Activated CD4-positive, alpha-beta T cell treated with anti-CD3 and anti-CD28 coated beads, Interleukin-2, amount 10 ng/mL, durations not matched to agents 24 days and 14 days (primary cell): Measurements from ENCODE around the gene DMRT1. TPM values are rescaled to one million over a fixed set of nuclear protein-coding genes. Genes with fewer than 3 reads are reported as not detected.
"Not testable (repeated sequence)": the region's sequence is repeated elsewhere in the genome, so short reads cannot be mapped to it uniquely, and the experiment has no call there.

Source experiments
- DNase-seq: peaks from one replicate; pipeline ENCODE4 v3.0.0; 2022
- H3K27ac Mint-ChIP-seq: one replicate; pipeline ENCODE4 v1.8.0; 2022; ENCODE audit warnings: mild to moderate bottlenecking, mixed read lengths
- H3K27me3 Mint-ChIP-seq: one replicate; pipeline ENCODE4 v1.8.0; 2022; ENCODE audit warnings: mixed read lengths
- H3K36me3 Mint-ChIP-seq: one replicate; pipeline ENCODE4 v1.8.0; 2022; ENCODE audit warnings: low read depth, mild to moderate bottlenecking, mixed read lengths
- H3K4me1 Mint-ChIP-seq: one replicate; pipeline ENCODE4 v1.8.0; 2021; ENCODE audit warnings: mixed read lengths
- H3K4me3 Mint-ChIP-seq: one replicate; pipeline ENCODE4 v1.8.0; 2022; ENCODE audit warnings: mild to moderate bottlenecking, moderate library complexity, mixed read lengths
- H3K9me3 Mint-ChIP-seq: one replicate; pipeline ENCODE4 v1.8.0; 2021; ENCODE audit warnings: mixed read lengths
- intact Hi-C: fragments of 100-400 bp; cut with micrococcal nuclease; formaldehyde crosslinking; loops from one replicate; pipeline ENCODE4 v1.15.1; 2023
- total RNA-seq: library from RNA; stranded (reverse); gene quantifications from 2 replicates; pipeline ENCODE4 v1.2.3, GENCODE V29; 2022

The DMRT1 gene
- total RNA-seq, 1 donor from 2014 or later, result not detected

DNA sequence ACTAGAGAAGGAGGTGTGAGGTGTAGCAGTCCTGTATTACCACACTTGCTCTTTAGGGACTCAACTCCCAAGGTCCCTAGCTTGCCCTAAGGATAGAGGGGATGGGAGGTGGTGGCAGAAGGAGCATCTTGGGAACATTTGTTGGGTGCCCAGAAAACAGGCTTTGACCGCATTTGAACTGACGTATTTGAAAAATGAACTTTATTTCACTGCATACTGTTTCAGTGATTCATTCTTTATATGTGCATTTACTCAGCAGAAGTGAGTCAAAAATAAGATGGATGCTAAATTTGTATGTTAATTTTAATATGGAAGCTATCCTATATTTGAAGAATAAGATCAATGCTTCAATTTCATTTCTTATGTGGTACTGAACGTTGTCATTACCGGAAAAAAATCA is 153.7 kb downstream of the DMRT1 start:
- intact Hi-C loops, result no loop called here
- H3K9me3 Mint-ChIP-seq, result no peaks in the 10 kb centered on the region
- H3K4me3 Mint-ChIP-seq, result no peak overlapping the region
- peaks cover 7% of the 10 kb centered on the region for H3K27me3 Mint-ChIP-seq
- DNase-seq, result no peak
- H3K27ac Mint-ChIP-seq, result no peak overlapping the region
- H3K4me1 Mint-ChIP-seq, result peaks cover 5% of the 10 kb centered on the region
- no peaks in the 10 kb centered on the region for H3K36me3 Mint-ChIP-seq

DNA sequence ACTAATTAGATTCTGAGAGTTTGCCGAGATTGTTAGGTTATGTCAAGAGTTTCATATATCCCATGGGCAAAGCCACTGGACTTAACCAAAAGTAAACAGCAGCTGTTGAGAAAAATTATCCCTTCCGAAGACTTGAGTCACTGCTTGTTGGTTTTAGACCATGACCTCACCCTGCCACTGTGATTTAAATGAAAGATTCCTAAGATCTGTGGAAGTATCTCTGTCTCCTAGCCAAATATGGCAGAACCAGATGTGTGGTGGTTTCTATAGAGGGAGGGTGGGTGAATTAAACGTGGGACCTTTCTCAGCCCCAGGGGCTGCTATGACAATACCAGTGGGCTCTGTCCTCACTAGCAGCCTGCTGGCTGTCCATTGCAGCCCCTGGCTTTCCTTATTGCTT is 154.3 kb downstream of the DMRT1 start:
- H3K27ac Mint-ChIP-seq, result no peak overlapping the region
- H3K27me3 Mint-ChIP-seq, result peaks cover 7% of the 10 kb centered on the region
- no peak overlapping the region for H3K4me3 Mint-ChIP-seq
- no peaks in the 10 kb centered on the region for H3K9me3 Mint-ChIP-seq
- DNase-seq, result no peak
- intact Hi-C loops, result no loop called here
- no peaks in the 10 kb centered on the region for H3K36me3 Mint-ChIP-seq
- H3K4me1 Mint-ChIP-seq, result peaks cover 5% of the 10 kb centered on the region

DNA sequence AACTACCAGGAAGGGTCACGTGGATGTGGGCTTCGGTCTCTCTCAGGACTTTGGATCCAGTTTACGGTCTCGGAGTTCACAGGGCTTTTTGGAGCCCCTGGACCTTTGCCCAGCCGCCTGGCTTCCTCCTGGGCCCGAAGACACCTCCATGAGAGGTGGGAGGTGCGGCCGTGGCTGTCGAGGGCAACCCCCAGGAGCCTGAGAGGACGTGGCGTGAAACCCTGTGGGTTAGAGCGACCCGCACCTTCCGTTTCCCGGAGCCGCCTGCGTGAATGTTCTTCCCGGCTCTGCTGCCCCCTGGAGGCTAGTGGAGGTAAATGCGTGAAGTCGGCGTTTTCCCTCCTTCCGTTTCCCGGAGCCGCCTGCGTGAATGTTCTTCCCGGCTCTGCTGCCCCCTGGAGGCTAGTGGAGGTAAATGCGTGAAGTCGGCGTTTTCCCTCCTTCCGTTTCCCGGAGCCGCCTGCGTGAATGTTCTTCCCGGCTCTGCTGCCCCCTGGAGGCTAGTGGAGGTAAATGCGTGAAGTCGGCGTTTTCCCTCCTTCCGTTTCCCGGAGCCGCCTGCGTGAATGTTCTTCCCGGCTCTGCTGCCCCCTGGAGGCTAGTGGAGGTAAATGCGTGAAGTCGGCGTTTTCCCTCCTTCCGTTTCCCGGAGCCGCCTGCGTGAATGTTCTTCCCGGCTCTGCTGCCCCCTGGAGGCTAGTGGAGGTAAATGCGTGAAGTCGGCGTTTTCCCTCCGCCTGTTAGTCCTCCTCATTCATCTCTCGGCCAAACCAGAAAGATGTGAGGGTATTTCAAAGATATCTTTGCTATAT is 157.0 kb downstream of the DMRT1 start:
- H3K36me3 Mint-ChIP-seq, result not testable (repeated sequence)

DNA sequence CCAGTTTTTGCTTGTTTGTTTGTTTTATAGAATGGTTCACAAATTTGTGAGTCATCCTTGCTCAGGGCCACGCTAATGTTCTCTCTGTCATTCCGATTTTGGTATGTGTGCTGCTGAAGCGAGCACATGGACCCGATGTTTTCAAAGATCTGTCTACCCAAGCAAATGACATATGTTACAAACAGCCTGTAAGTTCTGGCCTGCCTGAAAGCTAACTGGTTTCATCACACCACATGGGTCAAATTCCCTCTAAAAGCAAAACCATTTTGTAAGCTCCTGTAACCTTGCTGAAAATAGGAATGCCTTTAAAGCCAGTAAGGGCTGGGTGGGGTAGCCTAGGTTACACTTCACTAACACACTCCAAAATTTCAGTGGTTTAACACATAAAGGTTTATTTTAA is 160.3 kb downstream of the DMRT1 start:
- Mint-ChIP-seq H3K9me3 (no peaks in the 10 kb centered on the region), H3K27me3 (no peaks in the 10 kb centered on the region), H3K4me3 (no peak overlapping the region), H3K4me1 (peaks cover 3% of the 10 kb centered on the region), H3K27ac (no peak overlapping the region), H3K36me3 (no peaks in the 10 kb centered on the region)
- intact Hi-C loops, result no loop called here
- no peak for DNase-seq

More for the DNA sequence above, 157.0 kb downstream of the DMRT1 start:
- H3K9me3 Mint-ChIP-seq, H3K27ac Mint-ChIP-seq, H3K27me3 Mint-ChIP-seq, H3K4me3 Mint-ChIP-seq, DNase-seq, H3K4me1 Mint-ChIP-seq, intact Hi-C loops: not testable (repeated sequence)

DNA sequence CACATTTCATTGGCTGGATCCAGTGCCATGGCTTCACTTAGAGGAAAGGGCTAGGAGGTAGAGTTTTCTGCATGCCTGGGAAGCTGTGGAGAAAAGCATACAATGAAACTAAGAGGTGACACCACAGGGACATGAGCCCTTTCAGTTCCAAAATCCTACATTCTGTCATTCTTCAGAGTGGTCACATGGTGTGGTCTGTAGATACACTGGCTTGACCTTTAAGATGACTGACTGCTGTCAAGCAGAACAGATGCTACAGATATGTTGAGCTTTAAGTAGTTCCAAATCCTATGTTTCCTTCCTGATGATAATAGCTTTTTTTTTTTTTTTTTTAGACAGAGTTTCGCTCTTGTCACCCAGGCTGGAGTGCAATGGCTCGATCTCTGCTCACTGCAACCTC is 161.2 kb downstream of the DMRT1 start:
- Mint-ChIP-seq H3K27ac (no peak overlapping the region), H3K36me3 (no peaks in the 10 kb centered on the region), H3K4me1 (peaks cover 3% of the 10 kb centered on the region), H3K27me3 (no peaks in the 10 kb centered on the region), H3K4me3 (no peak overlapping the region), H3K9me3 (no peaks in the 10 kb centered on the region)
- no peak for DNase-seq
- intact Hi-C loops, result no loop called here

DNA sequence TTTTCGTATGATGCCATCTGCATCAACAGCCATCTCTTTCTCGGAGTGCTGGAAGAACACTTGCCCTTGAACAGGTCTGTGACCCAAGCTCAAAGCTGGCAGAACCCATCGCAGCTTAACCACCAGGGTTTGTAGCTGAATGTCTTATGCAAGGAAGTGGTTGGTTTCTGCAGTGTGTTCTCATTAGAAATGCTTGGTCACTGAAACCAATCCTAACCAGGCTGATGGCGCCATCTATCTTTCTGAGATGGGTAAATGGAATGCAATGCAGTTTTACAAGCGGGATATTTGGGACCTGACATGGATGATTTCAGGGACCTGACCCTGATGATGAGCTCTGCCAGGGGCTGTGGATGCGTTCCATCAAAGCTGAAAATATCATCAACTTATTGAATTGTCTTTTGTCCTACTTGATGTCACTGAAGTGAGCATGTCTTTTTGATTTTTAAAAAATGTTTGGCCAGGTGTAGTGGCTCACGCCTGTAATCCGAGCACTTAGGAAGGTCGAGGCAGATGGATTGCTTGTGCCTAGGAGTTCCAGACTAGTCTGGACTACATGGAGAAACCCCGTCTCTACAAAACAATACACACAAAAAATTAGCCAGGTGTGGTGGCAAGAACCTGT is 163.7 kb downstream of the DMRT1 start:
- no peak overlapping the region for H3K4me3 Mint-ChIP-seq
- peaks cover 7% of the 10 kb centered on the region for H3K4me1 Mint-ChIP-seq
- peak; percentile 78 for DNase-seq
- no peaks in the 10 kb centered on the region for H3K36me3 Mint-ChIP-seq
- no peak overlapping the region for H3K27ac Mint-ChIP-seq
- no peaks in the 10 kb centered on the region for H3K9me3 Mint-ChIP-seq
- intact Hi-C loops, result loop anchor here (5.0 kb wide), 1 partner anchor 42 kb away; no protein-coding TSS in a partner anchor
- H3K27me3 Mint-ChIP-seq, result peaks cover 6% of the 10 kb centered on the region

DNA sequence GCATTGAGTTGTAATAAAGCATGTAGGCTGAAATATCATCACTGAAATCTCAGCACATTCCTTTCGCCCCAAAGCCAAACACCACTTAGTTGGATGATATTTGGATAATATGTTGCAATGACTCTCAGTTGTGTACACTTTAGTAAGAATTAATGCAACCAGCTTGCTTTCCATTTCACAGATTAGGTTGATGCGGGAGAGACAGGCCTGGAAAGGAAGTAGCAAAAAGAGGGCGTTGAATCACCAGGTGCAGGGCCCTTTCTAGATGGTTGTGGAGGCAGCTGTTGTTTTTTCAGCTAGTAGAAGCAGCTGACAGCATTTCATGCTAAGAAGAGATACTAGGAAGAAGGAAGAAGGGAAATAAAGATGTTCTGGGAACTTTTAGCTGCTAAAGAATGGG is 165.8 kb downstream of the DMRT1 start:
- no peak for DNase-seq
- no peak overlapping the region for H3K4me3 Mint-ChIP-seq
- intact Hi-C loops, result loop anchor here (5.0 kb wide), 1 partner anchor 40 kb away; no protein-coding TSS in a partner anchor
- H3K27ac Mint-ChIP-seq, result no peak overlapping the region
- no peaks in the 10 kb centered on the region for H3K9me3 Mint-ChIP-seq
- no peaks in the 10 kb centered on the region for H3K36me3 Mint-ChIP-seq
- H3K4me1 Mint-ChIP-seq, result peaks cover 7% of the 10 kb centered on the region
- peaks cover 6% of the 10 kb centered on the region for H3K27me3 Mint-ChIP-seq

DNA sequence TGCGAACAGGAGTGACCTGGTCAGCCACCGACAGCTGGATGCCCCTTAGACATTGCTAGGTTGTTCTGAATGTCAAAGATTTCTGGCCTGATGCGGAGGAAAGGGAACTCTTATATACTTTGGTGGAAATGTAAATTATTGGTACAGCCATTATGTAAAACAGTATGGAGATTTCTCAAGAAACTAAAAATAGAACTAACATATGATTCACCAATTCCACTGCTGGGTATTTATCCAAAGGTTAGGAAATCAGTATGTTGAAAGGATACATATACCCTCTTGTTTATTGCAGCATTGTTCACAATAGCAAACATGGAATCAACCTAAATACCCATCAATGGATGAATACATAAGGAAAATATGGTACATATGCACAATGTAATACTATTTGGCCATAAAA is 166.7 kb downstream of the DMRT1 start:
- intact Hi-C loops, result loop anchor here (2.0 to 5.0 kb wide), 2 partner anchors 39 to 395 kb away; no protein-coding TSS in a partner anchor
- peaks cover 6% of the 10 kb centered on the region for H3K27me3 Mint-ChIP-seq
- peaks cover 7% of the 10 kb centered on the region for H3K4me1 Mint-ChIP-seq
- no peak overlapping the region for H3K4me3 Mint-ChIP-seq
- no peak for DNase-seq
- H3K9me3 Mint-ChIP-seq, result no peaks in the 10 kb centered on the region
- no peaks in the 10 kb centered on the region for H3K36me3 Mint-ChIP-seq
- H3K27ac Mint-ChIP-seq, result no peak overlapping the region

DNA sequence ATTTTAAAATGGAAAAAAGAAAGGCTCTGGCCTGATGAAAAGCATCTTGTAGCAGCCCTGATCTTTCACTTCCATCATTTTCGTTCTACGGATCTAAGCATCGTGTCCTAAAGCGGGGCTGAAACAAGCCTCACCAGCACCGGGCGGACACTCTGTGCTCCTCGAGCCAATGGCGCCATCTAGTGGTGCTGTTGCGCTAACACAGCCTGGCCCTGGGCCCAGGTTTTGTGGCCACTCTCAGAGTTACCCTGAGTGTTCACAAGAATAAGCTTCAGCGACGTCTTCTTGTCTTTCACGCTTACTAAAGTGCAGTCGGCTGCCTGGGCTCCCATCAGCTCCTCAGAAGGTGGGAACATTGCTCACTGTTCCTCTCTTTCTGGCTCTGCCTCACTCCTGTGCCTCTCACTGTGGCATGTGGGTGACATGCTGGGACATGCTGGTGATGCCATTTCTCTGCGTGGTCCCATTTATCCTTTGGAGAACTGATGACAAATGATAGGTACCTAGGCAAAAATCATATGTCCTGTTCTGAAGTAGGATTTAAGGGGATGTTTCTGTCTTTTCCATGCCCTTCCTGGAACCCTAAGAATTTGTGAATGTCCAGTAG is 167.7 kb downstream of the DMRT1 start:
- peak; percentile 93 for DNase-seq
- H3K36me3 Mint-ChIP-seq, result no peaks in the 10 kb centered on the region
- H3K27ac Mint-ChIP-seq, result no peak overlapping the region
- peaks cover 6% of the 10 kb centered on the region for H3K27me3 Mint-ChIP-seq
- no peaks in the 10 kb centered on the region for H3K9me3 Mint-ChIP-seq
- H3K4me1 Mint-ChIP-seq, result peaks cover 7% of the 10 kb centered on the region
- H3K4me3 Mint-ChIP-seq, result no peak overlapping the region
- intact Hi-C loops, result loop anchor here (1.0 to 5.0 kb wide), 3 partner anchors 38 to 396 kb away; no protein-coding TSS in a partner anchor

DNA sequence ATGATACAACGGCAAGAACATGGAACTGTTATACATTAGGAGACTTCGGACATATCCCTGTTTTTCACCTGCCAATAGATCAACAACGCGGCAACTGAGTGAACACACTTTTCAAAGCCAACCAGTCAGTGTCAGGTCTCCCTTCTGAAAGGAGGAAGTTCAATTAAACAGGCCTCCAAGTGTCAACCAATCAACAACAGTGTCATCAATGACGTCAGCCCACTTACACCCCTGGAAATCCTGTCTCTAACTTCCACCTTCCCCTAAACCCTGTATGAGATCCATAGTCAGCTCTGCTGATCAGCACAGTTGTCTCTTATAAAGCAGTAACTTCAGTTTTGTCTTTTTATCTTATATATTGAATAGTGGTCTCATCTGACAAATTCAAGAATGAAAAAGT is 171.5 kb downstream of the DMRT1 start:
- Mint-ChIP-seq H3K4me1 (peaks cover 4% of the 10 kb centered on the region), H3K9me3 (no peaks in the 10 kb centered on the region), H3K4me3 (no peak overlapping the region), H3K27me3 (peaks cover 7% of the 10 kb centered on the region), H3K36me3 (no peaks in the 10 kb centered on the region), H3K27ac (no peak overlapping the region)
- intact Hi-C loops, result no loop called here
- DNase-seq, result no peak

DNA sequence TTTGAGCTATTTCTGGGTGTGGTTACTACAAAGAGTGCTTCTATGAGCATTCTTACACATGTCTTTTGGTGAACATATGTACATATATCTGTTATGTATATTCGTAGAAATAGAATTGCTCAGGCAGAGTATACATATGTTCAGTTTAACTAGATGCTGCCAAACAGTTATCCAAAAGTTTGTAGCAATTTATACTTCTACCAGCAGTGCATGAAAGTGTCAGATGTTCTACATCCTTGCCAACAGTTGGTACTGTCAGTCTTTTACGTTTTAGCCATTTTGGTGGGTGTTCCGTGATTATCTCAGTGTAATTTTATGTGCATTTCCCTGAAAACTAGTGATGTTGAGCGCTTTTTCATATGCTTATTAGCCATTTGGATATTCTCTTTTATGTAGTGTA is 172.7 kb downstream of the DMRT1 start:
- Mint-ChIP-seq H3K36me3 (no peaks in the 10 kb centered on the region), H3K4me3 (no peak overlapping the region), H3K27ac (no peak overlapping the region), H3K4me1 (peaks cover 1% of the 10 kb centered on the region), H3K27me3 (peaks cover 6% of the 10 kb centered on the region), H3K9me3 (no peaks in the 10 kb centered on the region)
- intact Hi-C loops, result no loop called here
- no peak for DNase-seq

DNA sequence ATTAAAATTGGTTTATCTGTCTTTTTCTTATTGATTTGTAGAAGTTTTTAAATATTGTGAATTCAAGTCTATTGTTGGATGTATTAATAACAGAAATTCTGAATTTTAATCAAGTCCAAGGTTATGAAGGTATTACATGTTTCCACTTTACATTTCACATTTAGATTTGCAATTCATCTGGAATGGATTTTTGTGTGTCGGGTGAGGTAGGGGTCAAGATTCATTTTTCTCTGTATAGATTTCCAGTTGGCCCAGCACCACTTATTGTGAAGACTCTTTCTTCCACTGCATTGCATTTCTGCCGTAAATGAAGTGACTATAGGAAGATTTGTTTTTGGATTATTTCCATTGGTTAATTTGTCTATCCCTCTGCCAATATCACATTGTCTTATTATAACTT is 173.1 kb downstream of the DMRT1 start:
- H3K27ac Mint-ChIP-seq, result no peak overlapping the region
- no peak for DNase-seq
- no peaks in the 10 kb centered on the region for H3K4me1 Mint-ChIP-seq
- H3K36me3 Mint-ChIP-seq, result no peaks in the 10 kb centered on the region
- no peaks in the 10 kb centered on the region for H3K9me3 Mint-ChIP-seq
- no peak overlapping the region for H3K4me3 Mint-ChIP-seq
- intact Hi-C loops, result no loop called here
- H3K27me3 Mint-ChIP-seq, result peaks cover 6% of the 10 kb centered on the region

DNA sequence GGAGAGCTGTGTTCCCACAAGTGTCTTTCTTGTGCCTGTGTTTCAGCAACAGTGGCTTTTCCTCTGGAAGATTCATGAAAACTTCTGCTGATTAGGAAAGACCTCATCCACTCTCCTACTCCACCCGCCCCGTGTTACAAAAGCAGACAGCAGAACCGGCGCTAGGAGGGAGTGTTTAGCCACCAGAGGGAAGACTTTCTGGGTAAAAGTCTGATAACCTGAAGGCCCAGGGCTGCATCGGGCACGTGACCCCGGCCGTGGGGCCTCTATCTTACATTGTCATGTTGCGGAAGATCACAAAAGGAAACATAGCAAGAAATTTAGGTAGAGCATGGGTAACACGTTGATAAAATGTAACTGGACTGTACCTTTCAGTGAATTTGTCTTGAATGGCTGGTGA is 176.6 kb downstream of the DMRT1 start:
- no peak overlapping the region for H3K4me3 Mint-ChIP-seq
- no peaks in the 10 kb centered on the region for H3K9me3 Mint-ChIP-seq
- no peaks in the 10 kb centered on the region for H3K4me1 Mint-ChIP-seq
- H3K27me3 Mint-ChIP-seq, result peaks cover 8% of the 10 kb centered on the region
- peak; percentile 62 for DNase-seq
- intact Hi-C loops, result no loop called here
- no peaks in the 10 kb centered on the region for H3K36me3 Mint-ChIP-seq
- no peak overlapping the region for H3K27ac Mint-ChIP-seq
